GM12891 (cell line): ENCODE measurements around the gene DNAJC3.
"Not testable (repeated sequence)": the region's sequence is repeated elsewhere in the genome, so short reads cannot be mapped to it uniquely, and the experiment has no call there.

Experiments
- DNase-seq: peaks from one replicate; pipeline ENCODE4 v3.0.0; 2011; ENCODE audit warnings: low spot score; ENCODE audit not compliant: insufficient read length
- FAIRE-seq: peaks from 2 replicates; lab custom pipeline; 2011; peaks lifted over from hg19 to GRCh38; lab: Jason Lieb, UNC
- PAX5 ChIP-seq: IDR thresholded peaks from 2 replicates; pipeline ENCODE4 v1.6.1; 2011; ENCODE audit warnings: low read length, moderate library complexity, mild to moderate bottlenecking; ENCODE audit not compliant: insufficient read depth, severe bottlenecking
- POLR2A ChIP-seq: IDR thresholded peaks from 2 replicates; pipeline ENCODE4 v1.6.1; 2011; ENCODE audit warnings: low read depth, low read length, control low read depth
- POLR2AphosphoS5 ChIP-seq: IDR thresholded peaks from 2 replicates; pipeline ENCODE4 v1.6.1; 2011; ENCODE audit warnings: low read depth, low read length, control low read depth
- POU2F2 ChIP-seq: IDR thresholded peaks from 2 replicates; pipeline ENCODE4 v1.6.1; 2011; ENCODE audit warnings: low read depth, mild to moderate bottlenecking, control low read depth, low read length, moderate library complexity
- SPI1 ChIP-seq: IDR thresholded peaks from 2 replicates; pipeline ENCODE4 v1.6.1; 2011; ENCODE audit warnings: low read depth, low read length, control low read depth
- TAF1 ChIP-seq: IDR thresholded peaks from 2 replicates; pipeline ENCODE4 v1.6.1; 2011; ENCODE audit warnings: low read depth, low read length, control low read depth

DNAJC3 gene

DNA sequence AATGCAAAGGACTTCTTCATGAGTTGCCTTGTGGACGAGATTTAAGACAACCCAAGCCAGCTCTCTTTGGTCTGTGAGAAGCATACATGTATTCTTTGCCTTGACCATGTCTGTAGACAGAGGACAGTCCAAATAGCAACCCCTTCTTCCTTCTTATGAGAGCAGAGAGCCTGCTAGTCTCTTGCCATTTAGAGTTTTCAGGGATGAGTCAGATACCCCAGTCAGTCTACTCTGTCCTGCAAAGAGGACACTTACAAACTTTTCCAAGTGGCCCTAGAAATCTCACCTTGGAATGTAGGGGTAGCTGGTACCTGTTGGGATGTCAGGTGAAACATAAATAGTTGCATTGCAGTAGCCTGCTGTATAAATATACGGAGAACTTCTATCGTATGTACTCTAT lies 36.7 kb downstream of the DNAJC3 start:
- TF ChIP-seq TAF1: no peak
- no peak for TF ChIP-seq POLR2AphosphoS5
- TF ChIP-seq POU2F2: no peak
- TF ChIP-seq POLR2A: no peak
- no peak for TF ChIP-seq SPI1
- no peak for TF ChIP-seq PAX5
- no peak for FAIRE-seq
- DNase-seq: no peak

DNA sequence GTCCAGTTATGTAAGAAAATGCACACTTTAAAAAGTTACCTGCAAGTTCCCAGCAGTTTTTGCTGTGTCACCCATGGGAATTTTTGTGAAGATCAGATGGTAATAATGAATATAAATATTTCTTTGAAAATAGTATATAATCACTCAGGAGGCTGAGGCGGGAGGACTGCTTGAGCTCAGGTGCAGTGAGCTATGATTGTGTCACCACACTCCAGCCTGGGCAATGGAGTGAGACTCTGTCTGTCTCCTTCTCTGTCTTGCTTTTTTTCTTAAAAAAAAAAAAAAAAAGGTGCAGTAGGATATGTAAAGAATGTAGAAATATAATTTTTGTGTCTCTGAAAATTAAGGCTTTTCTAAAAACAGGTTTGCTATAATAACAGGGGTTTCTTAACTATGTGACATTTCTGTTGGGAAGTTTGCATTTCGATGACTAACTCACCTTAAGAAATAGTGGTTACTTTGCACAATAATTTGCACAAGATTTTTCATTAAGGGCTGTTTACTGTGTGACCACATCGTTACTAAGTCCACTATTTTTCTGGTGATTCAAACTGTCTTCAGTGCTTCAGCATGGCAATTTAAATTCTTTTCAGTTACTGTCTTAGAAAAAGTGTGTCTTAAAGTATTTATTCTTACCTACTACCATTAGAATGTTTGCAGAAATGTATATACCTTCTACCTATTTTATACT lies 37.3 kb downstream of the DNAJC3 start:
- DNase-seq (no peak), FAIRE-seq (no peak)
- TF ChIP-seq TAF1 (no peak), SPI1 (no peak), PAX5 (no peak), POU2F2 (no peak), POLR2AphosphoS5 (no peak), POLR2A (no peak)

DNA sequence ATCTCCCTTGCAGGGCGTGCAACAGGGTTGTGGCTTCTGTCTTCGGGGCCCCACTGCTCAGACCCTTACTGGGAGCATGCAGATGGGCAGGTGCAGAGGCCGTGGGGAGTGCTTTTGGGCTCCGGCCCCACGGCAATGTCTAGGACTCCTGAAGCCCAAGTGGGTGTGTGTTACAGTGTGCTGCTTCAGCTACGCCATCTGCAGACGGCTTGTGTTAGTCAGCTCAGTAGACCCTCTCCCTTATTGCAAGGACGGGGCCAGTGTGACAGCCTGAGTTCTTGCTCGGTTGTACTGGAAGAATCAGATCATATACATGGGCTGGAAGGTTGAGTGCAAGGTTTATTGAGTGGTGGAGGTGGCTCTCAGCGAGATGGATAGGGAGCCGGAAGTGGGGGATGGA lies 39.3 kb downstream of the DNAJC3 start:
- TF ChIP-seq POU2F2: no peak
- no peak for TF ChIP-seq PAX5
- TF ChIP-seq SPI1: no peak
- TF ChIP-seq POLR2A: no peak
- TF ChIP-seq POLR2AphosphoS5: no peak
- TF ChIP-seq TAF1: no peak
- no peak for FAIRE-seq
- DNase-seq: no peak

DNA sequence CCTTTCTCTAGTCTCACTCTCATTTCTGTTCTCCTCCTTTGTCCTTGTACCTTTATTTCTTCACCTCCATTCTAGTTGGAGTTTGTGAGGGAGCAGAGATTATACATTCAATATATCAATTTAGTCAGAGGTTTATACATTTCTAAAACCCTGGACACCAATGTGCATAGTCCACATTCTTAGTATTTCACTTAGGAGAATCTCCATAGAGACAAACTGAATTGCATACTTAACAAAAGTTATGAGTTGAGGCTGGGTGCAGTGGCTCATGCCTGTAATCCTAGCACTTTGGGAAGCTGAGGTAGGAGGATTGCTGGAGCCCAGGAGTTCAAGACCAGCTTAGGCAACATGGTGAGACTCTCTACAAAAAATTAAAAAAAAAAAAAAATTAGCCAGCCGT lies 45.3 kb downstream of the DNAJC3 start:
- FAIRE-seq (no peak), DNase-seq (no peak)
- TF ChIP-seq SPI1 (no peak), TAF1 (no peak)

DNA sequence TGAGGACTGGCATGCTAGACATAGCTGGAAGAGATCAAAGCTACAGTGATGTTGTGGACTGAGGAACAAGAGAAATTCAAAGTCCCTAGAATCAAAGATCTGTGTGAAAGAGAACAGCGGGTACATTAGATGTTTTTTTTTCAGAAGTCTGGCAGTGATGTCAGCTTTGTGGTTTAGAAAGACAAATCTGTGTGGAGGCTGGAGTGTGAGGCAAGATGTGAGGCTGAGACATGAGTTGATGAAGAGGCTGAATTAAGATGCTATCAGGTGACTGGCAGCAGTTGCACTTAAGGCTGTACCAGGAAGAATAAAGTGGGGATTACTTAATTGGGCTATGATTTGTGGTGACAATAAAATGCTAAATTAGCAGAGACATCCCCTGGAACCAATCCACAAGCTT lies 46.5 kb downstream of the DNAJC3 start:
- no peak for TF ChIP-seq POLR2A
- TF ChIP-seq TAF1: no peak
- TF ChIP-seq POU2F2: no peak
- TF ChIP-seq SPI1: no peak
- TF ChIP-seq PAX5: no peak
- no peak for TF ChIP-seq POLR2AphosphoS5
- DNase-seq (no peak), FAIRE-seq (no peak)

DNA sequence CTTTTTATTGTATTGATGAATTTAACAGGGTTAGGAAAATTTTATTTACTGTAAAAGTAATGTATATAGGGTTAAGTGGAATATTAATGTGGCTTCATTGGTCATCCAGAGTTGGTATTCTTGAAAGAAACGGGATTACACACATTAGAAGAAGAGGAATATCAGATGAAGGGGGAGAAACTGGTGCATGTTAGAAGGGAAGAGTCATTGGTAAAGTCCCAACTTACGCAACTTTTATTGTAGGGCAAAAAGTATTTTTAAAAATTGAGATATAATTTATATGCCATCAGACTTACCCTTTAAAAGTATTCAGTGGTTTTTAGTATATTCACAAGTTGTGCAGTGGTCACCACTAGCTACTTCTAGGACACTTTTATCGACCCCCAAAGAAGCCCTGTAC lies 47.3 kb downstream of the DNAJC3 start:
- FAIRE-seq: no peak
- DNase-seq: no peak
- TF ChIP-seq POU2F2 (no peak), SPI1 (no peak), TAF1 (no peak), PAX5 (no peak), POLR2A (no peak), POLR2AphosphoS5 (no peak)

DNA sequence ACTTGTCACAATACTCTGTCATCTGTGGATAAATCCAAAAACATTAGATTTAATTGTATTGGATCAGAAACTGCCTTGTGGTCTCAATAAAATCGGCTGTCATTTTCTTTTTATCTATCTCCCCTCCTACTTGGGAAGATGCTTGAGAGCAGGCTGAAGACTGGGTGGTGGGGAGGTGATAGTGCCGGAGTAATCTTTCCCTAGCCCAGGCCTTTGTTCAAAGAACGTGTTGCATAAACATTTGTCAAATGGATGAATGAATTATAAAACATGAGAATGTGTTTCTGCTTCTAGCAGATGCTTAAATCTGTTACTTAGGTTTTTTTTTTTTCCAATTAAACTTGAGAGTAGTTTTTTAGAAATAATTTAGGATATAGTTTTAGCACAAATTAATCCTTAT lies 49.9 kb downstream of the DNAJC3 start:
- TF ChIP-seq PAX5 (no peak), POU2F2 (no peak), POLR2AphosphoS5 (no peak), TAF1 (no peak), SPI1 (no peak), POLR2A (no peak)
- FAIRE-seq: no peak
- no peak for DNase-seq

DNA sequence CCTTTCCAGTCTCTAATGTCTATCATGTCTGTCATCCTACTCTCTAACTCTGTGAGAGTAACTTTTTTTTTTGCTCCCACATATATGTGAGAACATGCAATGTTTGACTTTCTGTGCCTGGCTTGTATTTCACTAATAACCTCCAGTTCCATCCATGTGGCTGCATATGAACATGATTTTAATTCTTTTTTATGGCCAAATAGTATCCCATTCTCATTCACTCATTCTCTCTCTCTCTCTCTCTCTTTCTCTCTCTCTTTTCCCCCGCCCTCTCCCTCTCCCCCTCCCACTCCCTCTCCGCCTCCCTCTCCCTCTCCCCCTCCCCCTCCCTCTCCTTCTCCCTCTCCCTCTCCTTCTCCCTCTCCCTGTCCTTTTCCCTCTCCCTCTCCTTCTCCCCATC lies 52.0 kb downstream of the DNAJC3 start:
- no peak for DNase-seq
- no peak for FAIRE-seq
- no peak for TF ChIP-seq POU2F2
- TF ChIP-seq POLR2AphosphoS5: no peak
- TF ChIP-seq SPI1: no peak
- no peak for TF ChIP-seq TAF1
- no peak for TF ChIP-seq PAX5
- TF ChIP-seq POLR2A: no peak

DNA sequence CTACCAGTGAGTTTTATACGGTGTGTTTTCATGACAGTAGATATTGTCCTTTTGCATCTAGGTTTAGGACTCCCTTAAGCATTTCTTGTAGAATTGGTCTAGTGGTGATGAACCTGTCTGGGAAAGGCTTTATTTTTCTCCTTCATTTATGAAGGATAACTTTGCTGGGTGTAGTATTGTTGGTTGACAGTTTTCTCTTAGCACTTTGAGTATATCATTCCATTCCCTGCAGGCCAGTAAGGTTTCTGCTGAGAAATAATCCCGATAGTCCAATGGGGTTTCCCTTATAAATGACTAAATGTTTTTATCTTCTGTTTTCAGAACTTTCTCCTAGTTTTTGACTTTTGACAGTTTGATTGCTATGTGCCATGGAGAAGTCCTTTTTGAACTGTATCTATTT lies 57.2 kb downstream of the DNAJC3 start:
- no peak for FAIRE-seq
- no peak for DNase-seq
- TF ChIP-seq POLR2AphosphoS5 (no peak), PAX5 (no peak), TAF1 (no peak), POLR2A (no peak), SPI1 (no peak), POU2F2 (no peak)

DNA sequence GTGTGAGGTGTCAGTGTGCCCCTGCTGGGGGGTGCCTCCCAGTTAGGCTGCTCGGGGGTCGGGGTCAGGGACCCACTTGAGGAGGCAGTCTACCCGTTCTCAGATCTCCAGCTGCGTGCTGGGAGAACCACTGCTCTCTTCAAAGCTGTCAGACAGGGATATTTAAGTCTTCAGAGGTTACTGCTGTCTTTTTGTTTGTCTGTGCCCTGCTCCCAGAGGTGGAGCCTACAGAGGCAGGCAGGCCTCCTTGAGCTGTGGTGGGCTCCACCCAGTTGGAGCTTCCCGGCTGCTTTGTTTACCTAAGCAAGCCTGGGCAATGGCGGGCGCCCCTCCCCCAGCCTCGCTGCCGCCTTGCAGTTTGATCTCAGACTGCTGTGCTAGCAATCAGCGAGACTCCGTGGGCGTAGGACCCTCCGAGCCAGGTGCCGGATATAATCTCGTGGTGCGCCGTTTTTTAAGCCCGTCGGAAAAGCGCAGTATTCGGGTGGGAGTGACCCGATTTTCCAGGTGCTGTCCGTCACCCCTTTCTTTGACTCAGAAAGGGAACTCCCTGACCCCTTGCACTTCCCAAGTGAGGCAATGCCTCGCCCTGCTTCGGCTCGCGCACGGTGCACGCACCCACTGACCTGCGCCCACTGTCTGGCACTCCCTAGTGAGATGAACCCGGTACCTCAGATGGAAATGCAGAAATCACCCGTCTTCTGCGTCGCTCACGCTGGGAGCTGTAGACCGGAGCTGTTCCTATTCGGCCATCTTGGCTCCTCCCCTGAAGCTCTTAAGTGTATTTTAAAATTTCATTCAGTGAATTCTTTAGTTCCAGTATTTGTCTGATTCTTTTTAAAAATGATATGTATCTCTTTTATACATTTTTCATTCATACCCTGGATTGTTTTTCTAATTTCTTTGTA lies 63.4 kb downstream of the DNAJC3 start:
- not testable (repeated sequence) for DNase-seq, FAIRE-seq
